DND-41 (cell line): ENCODE results near the gene CAPSL.

ENCODE experiments used
- CTCF ChIP-seq: IDR thresholded peaks from 2 replicates; pipeline ENCODE4 v1.5.1; 2012; ENCODE audit warnings: borderline replicate concordance, low read length, moderate library complexity, mild to moderate bottlenecking; ENCODE audit not compliant: poor library complexity, severe bottlenecking; ENCODE audit errors: extremely low read depth
- EZH2 ChIP-seq: IDR thresholded peaks from 3 replicates; pipeline ENCODE4 v1.6.1; 2012; ENCODE audit warnings: borderline replicate concordance, low read depth, mild to moderate bottlenecking, moderate library complexity, low read length, inconsistent platforms; ENCODE audit not compliant: severe bottlenecking

GRCh38 chr5:35862126-35862525 lies 76.3 kb downstream of the CAPSL start:
- TF ChIP-seq CTCF: no peak
- no peak for TF ChIP-seq EZH2
